HepG2 (cell line): Measurements from ENCODE around the gene ICAM3. TPM values are rescaled to one million over a fixed set of nuclear protein-coding genes. Genes with fewer than 3 reads are reported as not detected.

Experiments
- FOXK1 ChIP-seq: sonication (generic); formaldehyde crosslinking; IDR thresholded peaks from 2 replicates; pipeline ENCODE4 v1.4.0; 2020; ENCODE audit warnings: low read depth, missing genetic modification reagents, borderline replicate concordance
- GATAD2A ChIP-seq: IDR thresholded peaks from 2 replicates; pipeline ENCODE4 v1.6.1; 2016
- MAF1 ChIP-seq: sonication (generic); formaldehyde crosslinking; IDR thresholded peaks from 2 replicates; pipeline ENCODE4 v1.5.0; 2020; ENCODE audit warnings: missing genetic modification reagents, borderline replicate concordance
- ZBTB7B ChIP-seq: sonication (generic); formaldehyde crosslinking; IDR thresholded peaks from 2 replicates; pipeline ENCODE4 v1.4.0; 2020; ENCODE audit warnings: missing genetic modification reagents
- ZNF256 ChIP-seq: sonication (generic); formaldehyde crosslinking; conservative IDR thresholded peaks from 2 replicates; pipeline ENCODE4 v1.4.0; 2020; ENCODE audit warnings: missing genetic modification reagents
- ZNF496 ChIP-seq: sonication (generic); formaldehyde crosslinking; IDR thresholded peaks from 2 replicates; pipeline ENCODE4 v1.8.1; 2023; ENCODE audit warnings: mild to moderate bottlenecking, moderate library complexity, missing genetic modification reagents; ENCODE audit not compliant: insufficient replicate concordance
- ZNF652 ChIP-seq: IDR thresholded peaks from 2 replicates; pipeline ENCODE4 v1.6.1; 2016; ENCODE audit warnings: low read depth, borderline replicate concordance
- ZNF761 ChIP-seq: sonication (generic); formaldehyde crosslinking; conservative IDR thresholded peaks from 2 replicates; pipeline ENCODE4 v1.4.0; 2020; ENCODE audit warnings: mild to moderate bottlenecking, missing genetic modification reagents
- polyA plus RNA-seq, 8 experiments: library from polyadenylated mRNA; depleted of rRNA in 3 of 8; stranded (reverse) in 7 of 8; unstranded in 1 of 8; fragments of >200 nt; fragmentation: Illumina TruSeq in 4 of 8; extraction: Trizol in 4 of 8; gene quantifications; 2 replicates each; pipeline versions ENCODE4 v1.2.1 to v1.2.3, GENCODE V29; 2011 to 2016; ENCODE audit warnings: low read depth in 4 of 8, missing spikeins in 1 of 8, mixed read lengths in 1 of 8; ENCODE audit not compliant: insufficient read depth in 1 of 8
- total RNA-seq, 5 experiments: library from RNA; depleted of rRNA; stranded (reverse); fragments of >200 nt; fragmentation: Illumina TruSeq; extraction: Trizol; gene quantifications; 2 replicates each; pipeline ENCODE4 v1.2.3, GENCODE V29; 2016; ENCODE audit warnings: low read depth in 1 of 5
- TF ChIP-seq, protein P1 (sequence below): sonication (generic); formaldehyde crosslinking; IDR thresholded peaks from 2 replicates; pipeline ENCODE4 v1.8.0; 2022; ENCODE audit warnings: missing genetic modification reagents, mild to moderate bottlenecking, inconsistent platforms, borderline replicate concordance
- TF ChIP-seq, protein P2 (sequence below): sonication (generic); formaldehyde crosslinking; IDR thresholded peaks from 2 replicates; pipeline ENCODE4 v1.5.0; 2020; ENCODE audit warnings: mild to moderate bottlenecking, missing genetic modification reagents
- TF ChIP-seq, protein P3 (sequence below): sonication (generic); formaldehyde crosslinking; IDR thresholded peaks from 2 replicates; pipeline ENCODE4 v1.4.0; 2020; ENCODE audit warnings: missing genetic modification reagents, mild to moderate bottlenecking, borderline replicate concordance
- TF ChIP-seq, protein P4 (sequence below): sonication (generic); formaldehyde crosslinking; IDR thresholded peaks from 2 replicates; pipeline ENCODE4 v1.9.0; 2021; ENCODE audit warnings: missing genetic modification reagents, mild to moderate bottlenecking, borderline replicate concordance
- TF ChIP-seq, protein P5 (sequence below): sonication (generic); formaldehyde crosslinking; IDR thresholded peaks from 2 replicates; pipeline ENCODE4 v1.4.0; 2020; ENCODE audit warnings: mild to moderate bottlenecking, missing genetic modification reagents, borderline replicate concordance

Gene ICAM3
- total and polyA plus RNA-seq, 2 of the 13 experiments (the other 11 are each of a cell fraction or from before 2014, with no cell fraction given) = 14.1 to 21.0 TPM

DNA sequence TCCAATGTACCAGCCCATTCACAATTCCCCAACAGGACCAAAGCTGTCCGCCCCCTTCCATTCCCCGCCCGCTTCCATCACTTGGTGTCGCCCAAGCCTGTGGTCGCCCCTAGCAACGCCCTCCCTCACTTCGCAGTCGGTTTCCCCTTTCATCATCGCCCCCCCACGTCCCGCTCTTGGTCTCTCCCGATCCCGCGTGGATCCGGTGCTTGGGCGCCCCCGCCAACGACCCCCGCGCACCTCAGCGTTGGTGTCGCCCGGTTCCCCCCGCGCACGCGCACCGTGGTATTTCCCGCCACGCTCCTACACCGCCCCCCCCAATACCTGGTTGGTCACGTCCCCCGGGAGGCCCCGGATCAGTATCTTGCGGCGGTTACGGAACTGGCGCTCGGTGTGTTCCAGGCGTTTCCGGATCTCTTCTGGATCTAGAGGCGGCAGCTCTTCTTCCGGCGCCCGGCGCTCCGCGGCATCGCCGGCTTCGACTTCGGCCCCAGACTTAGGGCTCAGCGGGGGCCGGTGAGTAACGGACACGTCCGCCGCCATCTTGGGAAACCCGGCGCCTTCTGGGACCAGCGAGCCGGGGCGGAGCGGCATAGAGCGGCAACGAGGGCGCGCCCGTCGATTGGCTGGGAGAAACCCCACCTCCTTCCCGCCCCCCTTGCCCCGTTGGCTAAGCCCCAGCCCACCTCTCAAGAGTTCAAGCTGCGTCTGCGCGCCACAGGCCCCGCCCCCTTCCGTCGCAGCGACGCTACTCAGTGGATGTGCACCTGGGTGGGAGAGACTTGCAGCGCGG, 6.3 kb downstream of the ICAM3 start, which contains the start of gene RAVER1 (continued):
- TF ChIP-seq, protein P1, sequence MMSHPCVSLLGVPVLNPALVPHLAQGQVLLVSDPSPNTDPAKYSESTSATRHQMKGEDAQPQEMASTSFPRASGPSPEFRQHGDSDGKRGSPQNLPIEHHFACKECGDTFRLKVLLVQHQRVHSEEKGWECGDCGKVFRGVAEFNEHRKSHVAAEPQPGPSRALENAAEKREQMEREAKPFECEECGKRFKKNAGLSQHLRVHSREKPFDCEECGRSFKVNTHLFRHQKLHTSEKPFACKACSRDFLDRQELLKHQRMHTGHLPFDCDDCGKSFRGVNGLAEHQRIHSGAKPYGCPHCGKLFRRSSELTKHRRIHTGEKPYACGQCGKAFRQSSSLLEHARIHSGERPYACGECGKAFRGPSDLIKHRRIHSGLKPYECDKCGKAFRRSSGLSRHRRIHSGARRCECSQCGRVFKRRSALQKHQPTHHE = peak; percentile 54; the same call in 1 of the 2 replicates
- TF ChIP-seq ZNF652 (no peak), ZNF761 (CRISPR knock-in tag) (0 out of 2 replicates have a peak, but pooled peaks have one; percentile 83), FOXK1 (CRISPR knock-in tag) (no peak), GATAD2A (CRISPR knock-in tag) (peak; percentile 11; the same call in 1 of the 2 replicates), ZNF496 (CRISPR knock-in tag) (no peak), MAF1 (CRISPR knock-in tag) (0 out of 2 replicates have a peak, but pooled peaks have one; percentile 77), ZBTB7B (CRISPR knock-in tag) (no peak), ZNF256 (no peak)
- TF ChIP-seq, protein P2, sequence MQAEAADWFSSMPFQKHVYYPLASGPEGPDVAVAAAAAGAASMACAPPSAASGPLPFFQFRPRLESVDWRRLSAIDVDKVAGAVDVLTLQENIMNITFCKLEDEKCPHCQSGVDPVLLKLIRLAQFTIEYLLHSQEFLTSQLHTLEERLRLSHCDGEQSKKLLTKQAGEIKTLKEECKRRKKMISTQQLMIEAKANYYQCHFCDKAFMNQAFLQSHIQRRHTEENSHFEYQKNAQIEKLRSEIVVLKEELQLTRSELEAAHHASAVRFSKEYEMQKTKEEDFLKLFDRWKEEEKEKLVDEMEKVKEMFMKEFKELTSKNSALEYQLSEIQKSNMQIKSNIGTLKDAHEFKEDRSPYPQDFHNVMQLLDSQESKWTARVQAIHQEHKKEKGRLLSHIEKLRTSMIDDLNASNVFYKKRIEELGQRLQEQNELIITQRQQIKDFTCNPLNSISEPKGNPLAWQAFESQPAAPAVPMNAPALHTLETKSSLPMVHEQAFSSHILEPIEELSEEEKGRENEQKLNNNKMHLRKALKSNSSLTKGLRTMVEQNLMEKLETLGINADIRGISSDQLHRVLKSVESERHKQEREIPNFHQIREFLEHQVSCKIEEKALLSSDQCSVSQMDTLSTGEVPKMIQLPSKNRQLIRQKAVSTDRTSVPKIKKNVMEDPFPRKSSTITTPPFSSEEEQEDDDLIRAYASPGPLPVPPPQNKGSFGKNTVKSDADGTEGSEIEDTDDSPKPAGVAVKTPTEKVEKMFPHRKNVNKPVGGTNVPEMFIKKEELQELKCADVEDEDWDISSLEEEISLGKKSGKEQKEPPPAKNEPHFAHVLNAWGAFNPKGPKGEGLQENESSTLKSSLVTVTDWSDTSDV (CRISPR knock-in tag) = peak; percentile 41; the same call in 1 of the 2 replicates
- TF ChIP-seq, protein P3, sequence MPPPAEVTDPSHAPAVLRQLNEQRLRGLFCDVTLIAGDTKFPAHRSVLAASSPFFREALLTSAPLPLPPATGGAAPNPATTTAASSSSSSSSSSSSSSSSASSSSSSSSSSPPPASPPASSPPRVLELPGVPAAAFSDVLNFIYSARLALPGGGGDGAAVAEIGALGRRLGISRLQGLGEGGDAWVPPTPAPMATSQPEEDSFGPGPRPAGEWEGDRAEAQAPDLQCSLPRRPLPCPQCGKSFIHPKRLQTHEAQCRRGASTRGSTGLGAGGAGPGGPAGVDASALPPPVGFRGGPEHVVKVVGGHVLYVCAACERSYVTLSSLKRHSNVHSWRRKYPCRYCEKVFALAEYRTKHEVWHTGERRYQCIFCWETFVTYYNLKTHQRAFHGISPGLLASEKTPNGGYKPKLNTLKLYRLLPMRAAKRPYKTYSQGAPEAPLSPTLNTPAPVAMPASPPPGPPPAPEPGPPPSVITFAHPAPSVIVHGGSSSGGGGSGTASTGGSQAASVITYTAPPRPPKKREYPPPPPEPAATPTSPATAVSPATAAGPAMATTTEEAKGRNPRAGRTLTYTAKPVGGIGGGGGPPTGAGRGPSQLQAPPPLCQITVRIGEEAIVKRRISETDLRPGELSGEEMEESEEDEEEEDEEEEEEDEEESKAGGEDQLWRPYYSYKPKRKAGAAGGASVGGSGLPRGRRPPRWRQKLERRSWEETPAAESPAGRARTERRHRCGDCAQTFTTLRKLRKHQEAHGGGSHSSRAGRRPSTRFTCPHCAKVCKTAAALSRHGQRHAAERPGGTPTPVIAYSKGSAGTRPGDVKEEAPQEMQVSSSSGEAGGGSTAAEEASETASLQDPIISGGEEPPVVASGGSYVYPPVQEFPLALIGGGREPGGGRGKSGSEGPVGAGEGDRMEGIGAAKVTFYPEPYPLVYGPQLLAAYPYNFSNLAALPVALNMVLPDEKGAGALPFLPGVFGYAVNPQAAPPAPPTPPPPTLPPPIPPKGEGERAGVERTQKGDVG (CRISPR knock-in tag) = peak; percentile 45; the same call in 1 of the 2 replicates
- TF ChIP-seq, protein P4, sequence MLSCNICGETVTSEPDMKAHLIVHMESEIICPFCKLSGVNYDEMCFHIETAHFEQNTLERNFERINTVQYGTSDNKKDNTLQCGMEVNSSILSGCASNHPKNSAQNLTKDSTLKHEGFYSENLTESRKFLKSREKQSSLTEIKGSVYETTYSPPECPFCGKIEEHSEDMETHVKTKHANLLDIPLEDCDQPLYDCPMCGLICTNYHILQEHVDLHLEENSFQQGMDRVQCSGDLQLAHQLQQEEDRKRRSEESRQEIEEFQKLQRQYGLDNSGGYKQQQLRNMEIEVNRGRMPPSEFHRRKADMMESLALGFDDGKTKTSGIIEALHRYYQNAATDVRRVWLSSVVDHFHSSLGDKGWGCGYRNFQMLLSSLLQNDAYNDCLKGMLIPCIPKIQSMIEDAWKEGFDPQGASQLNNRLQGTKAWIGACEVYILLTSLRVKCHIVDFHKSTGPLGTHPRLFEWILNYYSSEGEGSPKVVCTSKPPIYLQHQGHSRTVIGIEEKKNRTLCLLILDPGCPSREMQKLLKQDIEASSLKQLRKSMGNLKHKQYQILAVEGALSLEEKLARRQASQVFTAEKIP (CRISPR knock-in tag) = no peak
- TF ChIP-seq, protein P5, sequence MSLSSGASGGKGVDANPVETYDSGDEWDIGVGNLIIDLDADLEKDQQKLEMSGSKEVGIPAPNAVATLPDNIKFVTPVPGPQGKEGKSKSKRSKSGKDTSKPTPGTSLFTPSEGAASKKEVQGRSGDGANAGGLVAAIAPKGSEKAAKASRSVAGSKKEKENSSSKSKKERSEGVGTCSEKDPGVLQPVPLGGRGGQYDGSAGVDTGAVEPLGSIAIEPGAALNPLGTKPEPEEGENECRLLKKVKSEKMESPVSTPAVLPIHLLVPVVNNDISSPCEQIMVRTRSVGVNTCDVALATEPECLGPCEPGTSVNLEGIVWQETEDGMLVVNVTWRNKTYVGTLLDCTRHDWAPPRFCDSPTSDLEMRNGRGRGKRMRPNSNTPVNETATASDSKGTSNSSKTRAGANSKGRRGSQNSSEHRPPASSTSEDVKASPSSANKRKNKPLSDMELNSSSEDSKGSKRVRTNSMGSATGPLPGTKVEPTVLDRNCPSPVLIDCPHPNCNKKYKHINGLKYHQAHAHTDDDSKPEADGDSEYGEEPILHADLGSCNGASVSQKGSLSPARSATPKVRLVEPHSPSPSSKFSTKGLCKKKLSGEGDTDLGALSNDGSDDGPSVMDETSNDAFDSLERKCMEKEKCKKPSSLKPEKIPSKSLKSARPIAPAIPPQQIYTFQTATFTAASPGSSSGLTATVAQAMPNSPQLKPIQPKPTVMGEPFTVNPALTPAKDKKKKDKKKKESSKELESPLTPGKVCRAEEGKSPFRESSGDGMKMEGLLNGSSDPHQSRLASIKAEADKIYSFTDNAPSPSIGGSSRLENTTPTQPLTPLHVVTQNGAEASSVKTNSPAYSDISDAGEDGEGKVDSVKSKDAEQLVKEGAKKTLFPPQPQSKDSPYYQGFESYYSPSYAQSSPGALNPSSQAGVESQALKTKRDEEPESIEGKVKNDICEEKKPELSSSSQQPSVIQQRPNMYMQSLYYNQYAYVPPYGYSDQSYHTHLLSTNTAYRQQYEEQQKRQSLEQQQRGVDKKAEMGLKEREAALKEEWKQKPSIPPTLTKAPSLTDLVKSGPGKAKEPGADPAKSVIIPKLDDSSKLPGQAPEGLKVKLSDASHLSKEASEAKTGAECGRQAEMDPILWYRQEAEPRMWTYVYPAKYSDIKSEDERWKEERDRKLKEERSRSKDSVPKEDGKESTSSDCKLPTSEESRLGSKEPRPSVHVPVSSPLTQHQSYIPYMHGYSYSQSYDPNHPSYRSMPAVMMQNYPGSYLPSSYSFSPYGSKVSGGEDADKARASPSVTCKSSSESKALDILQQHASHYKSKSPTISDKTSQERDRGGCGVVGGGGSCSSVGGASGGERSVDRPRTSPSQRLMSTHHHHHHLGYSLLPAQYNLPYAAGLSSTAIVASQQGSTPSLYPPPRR (CRISPR knock-in tag) = peak; percentile 54; the same call in 1 of the 2 replicates
